GM23248 (cell line): ENCODE measurements around the gene SKIDA1.
"Not testable (repeated sequence)": the region's sequence is repeated elsewhere in the genome, so short reads cannot be mapped to it uniquely, and the experiment has no call there.

Source experiments
- EZH2 ChIP-seq: fragments of 200-600 bp; sonication (generic); IDR thresholded peaks from 2 replicates; pipeline ENCODE4 v1.6.1; 2018; ENCODE audit warnings: antibody characterized with exemption, mild to moderate bottlenecking; ENCODE audit not compliant: insufficient read depth, poor library complexity, severe bottlenecking
- EZH2phosphoT487 ChIP-seq: fragments of 200-600 bp; sonication (generic); IDR thresholded peaks from 2 replicates; pipeline ENCODE4 v1.6.1; 2018; ENCODE audit warnings: antibody characterized with exemption, moderate library complexity, mild to moderate bottlenecking, low read depth; ENCODE audit not compliant: insufficient read depth

- not testable (repeated sequence) for TF ChIP-seq EZH2, EZH2phosphoT487
These were observed 33.5 kb upstream of the SKIDA1 start for GRCh38 chr10:21558984-21559383.
